A172 (cell line): ENCODE measurements around the gene NMUR1. TPM values are rescaled to one million over a fixed set of nuclear protein-coding genes. Genes with fewer than 3 reads are reported as not detected.
"Not testable (repeated sequence)": the region's sequence is repeated elsewhere in the genome, so short reads cannot be mapped to it uniquely, and the experiment has no call there.

Source experiments
- DNase-seq: peaks from one replicate; pipeline ENCODE4 v3.0.0-alpha.2; 2015; ENCODE audit warnings: low spot score
- total RNA-seq: library from RNA; depleted of rRNA; stranded (reverse); fragments of >200 nt; shearing (Covaris generic); gene quantifications from 2 replicates; pipeline ENCODE4 v1.2.3, GENCODE V29; 2014; rRNA removed

The NMUR1 gene
- total RNA-seq: not detected in 2 replicates

DNA sequence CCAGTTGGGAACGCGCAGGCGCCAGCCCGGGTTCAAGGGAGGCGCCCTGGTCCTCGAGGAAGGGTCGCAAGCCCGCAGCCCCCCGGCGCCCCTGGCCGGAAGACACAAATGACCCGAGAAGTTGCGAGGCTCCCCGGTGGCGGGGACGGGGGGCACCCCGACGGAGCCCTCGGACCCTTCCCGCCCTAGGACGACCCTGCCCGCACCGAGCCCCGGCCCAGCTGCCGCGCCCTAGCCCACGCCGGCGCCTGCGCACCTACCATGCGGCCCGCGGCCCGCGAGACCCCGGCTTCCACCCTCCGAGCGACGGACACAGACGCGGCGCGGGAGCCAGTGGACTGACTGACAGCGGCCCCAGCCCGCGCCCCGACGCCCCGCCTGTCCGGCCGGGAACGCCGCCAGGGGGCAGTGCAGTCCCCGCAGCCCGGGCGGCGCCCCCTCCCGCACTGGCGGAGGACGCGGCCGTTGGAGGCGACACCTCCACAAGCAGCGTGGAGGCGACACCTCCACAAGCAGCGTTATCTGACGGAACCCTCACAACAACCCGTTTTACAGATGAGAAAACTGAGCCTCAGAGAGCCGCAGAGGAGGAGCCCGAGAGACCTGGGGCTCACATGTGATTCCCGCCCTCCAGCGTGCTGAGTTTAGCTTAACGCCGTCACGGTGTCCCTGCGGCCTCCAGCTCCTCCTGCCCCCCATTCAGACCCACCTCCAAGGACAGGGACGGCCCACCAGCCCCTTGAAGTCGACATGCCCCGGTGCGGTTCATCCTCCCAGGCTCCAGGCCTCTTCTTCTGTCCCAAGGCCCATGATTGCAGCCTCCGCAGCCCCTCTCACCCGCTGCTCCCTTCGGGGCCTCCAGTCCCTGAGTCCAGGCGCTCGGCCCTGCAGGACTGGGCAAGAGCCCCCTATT is at the start of gene NMUR1:
TSS of gene NMUR1 (minus strand) at position 347 of the 913 bp plus-strand sequence. CDS start at position 263, 84 bp downstream.
- DNase-seq: no peak

DNA sequence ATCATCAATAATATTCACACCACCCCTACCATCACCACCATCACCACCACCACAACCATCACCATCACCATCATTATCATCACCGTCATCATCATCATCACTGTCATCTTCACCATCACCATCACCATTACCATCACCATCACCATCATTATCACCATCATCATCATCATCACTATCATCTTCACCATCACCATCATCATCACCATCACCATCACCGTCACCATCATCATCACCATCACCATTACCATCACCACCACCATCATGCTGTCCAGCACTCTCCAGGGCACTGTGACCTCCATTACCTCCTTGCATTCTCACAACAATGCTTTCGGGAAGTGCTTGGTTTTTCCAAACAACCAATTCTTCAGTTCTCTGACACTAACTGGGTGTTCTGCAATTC is 49.3 kb upstream of the NMUR1 start:
- no peak for DNase-seq

DNA sequence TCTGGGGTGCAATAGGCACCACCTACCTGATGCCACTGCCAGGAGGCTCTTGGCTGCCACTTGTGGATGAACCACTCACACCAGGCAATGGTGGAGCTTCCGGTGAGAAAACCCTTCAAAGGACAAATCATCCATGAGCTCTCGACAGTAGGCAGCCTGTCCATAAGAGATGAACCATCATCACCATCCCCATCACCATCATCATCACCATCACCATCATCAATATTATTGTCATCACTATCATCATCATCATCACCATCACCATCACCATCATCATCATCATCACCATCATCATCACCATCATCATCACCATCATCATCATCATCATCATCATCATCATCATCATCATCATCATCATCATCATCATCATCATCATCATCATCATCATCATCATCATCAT is 48.4 kb upstream of the NMUR1 start:
- DNase-seq: not testable (repeated sequence)

- DNase-seq: no peak
Observed at GRCh38 chr2:231576465-231576864, 46.2 kb upstream of the NMUR1 start.

GRCh38 chr2:231575612-231576256 is 45.5 kb upstream of the NMUR1 start:
- no peak for DNase-seq

- DNase-seq: no peak
Observed at GRCh38 chr2:231573698-231574421, 43.6 kb upstream of the NMUR1 start.

GRCh38 chr2:231573096-231573495 is 42.9 kb upstream of the NMUR1 start:
- no peak for DNase-seq

GRCh38 chr2:231571661-231572191 is 41.5 kb upstream of the NMUR1 start:
- no peak for DNase-seq

- not testable (repeated sequence) for DNase-seq
Observed at GRCh38 chr2:231570915-231571314, 40.7 kb upstream of the NMUR1 start.

GRCh38 chr2:231568785-231569435 is 38.7 kb upstream of the NMUR1 start:
- DNase-seq: no peak

DNA sequence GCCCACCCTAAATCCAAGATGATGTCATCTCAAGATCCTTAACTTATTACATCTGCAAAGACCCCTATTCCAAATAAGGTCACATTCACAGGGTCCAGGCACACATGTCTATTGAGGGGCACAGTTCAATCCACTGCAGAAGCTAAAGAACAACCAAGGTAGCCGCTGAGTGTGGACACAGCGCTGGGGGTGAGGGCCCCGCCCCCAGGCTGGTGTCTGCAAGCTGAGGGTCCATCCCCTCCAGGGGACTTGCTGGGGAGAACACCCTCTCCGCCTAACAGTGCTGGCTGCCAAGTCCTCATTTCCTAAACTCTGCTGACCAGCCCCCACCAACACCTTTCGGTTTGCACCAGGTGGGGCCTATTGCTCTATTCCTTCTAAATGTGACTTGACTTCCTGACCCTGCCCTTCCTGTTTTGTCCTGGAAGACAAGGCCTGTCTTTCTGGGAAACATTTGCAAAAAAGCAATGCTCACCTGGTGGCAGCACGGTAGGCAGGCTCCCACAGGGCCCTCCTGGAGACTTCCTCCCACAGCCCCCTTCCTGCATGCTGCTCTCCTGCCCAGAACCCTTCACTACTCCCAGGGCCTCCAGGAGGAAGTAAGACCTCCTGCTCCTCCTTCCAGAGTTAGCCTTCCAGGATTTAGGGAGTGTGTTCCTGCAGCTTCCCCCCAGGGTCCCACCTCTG is 38.0 kb upstream of the NMUR1 start:
- DNase-seq: no peak

DNA sequence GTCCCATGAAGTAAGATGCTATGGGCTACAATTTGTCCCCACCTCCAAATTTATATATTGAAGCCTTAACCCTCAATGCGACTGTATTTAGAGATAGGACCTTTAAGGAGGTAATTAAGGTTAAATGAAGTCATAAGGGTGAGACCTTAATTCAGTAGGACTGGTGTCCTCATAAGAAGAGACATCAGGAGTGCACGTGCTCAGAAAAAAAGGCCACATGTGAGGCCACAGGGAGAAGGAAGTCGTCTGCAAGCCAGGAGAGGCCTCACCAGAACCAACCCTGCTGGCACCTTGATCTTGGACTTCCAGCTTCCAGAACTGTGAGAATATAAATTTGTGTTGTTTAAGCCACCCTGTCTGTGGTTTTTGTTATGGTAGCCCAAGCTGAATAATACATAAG is 36.9 kb upstream of the NMUR1 start:
- DNase-seq: no peak

DNA sequence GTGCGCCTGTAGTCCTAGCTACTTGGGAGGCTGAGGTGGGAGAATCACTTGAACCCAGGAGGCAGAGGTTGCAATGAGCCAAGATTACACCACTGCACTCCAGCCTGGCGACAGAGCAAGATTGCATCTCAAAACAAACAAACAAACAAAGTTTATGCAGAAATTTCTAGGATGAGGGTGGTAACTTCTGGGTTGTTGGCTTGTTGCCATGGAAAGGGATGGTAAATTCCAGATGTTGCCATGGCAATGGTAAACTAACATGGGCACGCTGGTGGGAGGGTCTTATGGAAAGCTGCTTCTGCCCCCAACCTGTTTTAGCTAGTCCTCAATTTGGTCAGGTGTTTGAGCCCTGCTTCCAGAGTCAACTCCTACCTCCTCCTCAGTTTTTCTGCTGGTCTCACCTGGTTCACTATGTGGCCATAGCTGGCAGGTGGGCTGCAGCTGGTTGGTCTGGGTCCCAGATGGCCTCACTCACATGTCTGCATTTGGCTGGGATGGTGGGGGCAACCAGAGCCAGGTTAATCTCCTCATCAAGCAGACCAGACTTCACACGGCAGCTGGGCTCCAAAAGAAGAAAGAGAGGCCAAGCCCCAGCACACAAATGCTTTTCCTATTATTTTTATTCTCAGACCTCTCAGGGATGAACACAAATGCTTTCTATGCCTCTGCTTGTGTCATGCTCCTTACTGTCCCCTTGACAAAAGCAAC is 35.8 kb upstream of the NMUR1 start:
- no peak for DNase-seq

DNA sequence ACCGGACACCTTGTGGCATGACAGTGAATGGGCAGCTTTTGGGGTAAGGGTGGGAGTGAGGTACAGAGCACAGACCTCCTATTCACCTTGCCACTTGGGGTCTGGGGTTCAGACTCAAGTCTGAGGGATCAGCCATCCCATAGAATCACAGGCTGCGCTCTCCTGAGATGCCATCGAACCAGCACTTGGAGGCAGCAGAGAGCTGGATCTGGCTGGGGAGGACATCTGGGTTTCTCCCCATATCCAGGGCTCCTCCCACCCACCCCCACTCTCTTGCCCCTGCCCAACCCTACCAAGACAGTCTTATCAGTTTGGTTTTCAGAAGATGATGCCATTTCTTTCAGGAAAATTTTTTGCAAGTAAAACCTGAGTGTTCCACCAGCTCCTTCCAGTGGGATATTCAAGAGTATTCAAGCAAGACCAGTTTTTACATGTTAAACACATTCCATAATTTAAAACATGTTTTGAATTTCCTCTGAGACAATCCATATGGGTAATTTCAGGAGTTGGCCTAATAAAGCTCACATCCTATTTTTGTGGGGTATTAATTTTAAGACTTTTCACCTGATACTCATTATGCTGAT is 33.2 kb upstream of the NMUR1 start:
- DNase-seq: peak; percentile 67

DNA sequence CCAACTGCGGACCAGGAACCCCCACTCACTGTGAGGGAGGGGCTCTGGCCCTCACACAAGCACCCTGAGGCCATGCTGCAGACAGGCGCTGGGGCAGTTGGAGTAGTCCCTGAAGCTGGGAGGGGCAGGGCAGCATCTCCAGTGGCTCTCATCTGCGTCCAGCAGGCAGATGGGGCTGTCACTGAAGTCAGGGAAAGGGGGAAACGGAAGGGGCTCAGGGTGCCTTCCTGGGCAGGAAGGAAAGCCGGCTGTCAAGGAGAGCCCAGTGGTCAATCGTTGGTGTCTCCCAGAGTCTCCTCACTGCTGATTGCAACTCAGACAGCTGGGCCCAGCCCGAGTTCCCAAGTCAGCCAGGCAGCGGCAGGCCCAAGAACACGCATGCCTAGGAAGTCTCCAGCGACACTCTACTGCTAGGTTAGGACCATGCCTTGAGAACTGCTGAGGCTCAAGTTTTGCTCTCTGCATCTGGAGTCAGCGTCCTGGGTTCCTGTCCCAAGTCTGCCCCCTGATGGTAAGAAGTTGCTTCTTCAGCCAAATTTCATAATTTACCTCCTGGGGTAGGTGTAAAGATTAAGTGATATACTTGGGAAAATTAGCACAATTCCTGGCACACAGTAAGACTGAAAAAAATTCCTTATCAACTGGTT is 27.4 kb upstream of the NMUR1 start:
- DNase-seq: peak; percentile 58

- DNase-seq: no peak
Observed at GRCh38 chr2:231556981-231557380, 26.7 kb upstream of the NMUR1 start.

DNA sequence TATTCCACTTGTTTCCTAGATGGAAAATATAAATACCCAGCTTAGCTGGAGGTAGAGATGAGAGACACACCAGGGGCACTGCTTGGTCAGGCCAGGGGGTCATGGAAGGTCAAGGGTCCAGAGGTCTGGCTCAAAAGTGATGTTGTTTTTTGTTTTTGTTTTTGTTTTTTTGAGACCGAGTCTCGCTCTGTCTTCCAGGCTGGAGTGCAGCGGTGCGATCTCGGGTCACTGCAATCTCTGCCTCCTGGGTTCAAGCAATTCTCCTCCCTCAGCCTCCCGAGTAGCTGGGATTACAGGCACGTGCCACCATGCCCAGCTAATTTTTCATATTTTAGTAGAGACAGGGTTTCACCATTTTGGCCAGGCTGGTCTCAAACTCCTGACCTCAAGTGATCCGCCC is 26.3 kb upstream of the NMUR1 start:
- DNase-seq: not testable (repeated sequence)

DNA sequence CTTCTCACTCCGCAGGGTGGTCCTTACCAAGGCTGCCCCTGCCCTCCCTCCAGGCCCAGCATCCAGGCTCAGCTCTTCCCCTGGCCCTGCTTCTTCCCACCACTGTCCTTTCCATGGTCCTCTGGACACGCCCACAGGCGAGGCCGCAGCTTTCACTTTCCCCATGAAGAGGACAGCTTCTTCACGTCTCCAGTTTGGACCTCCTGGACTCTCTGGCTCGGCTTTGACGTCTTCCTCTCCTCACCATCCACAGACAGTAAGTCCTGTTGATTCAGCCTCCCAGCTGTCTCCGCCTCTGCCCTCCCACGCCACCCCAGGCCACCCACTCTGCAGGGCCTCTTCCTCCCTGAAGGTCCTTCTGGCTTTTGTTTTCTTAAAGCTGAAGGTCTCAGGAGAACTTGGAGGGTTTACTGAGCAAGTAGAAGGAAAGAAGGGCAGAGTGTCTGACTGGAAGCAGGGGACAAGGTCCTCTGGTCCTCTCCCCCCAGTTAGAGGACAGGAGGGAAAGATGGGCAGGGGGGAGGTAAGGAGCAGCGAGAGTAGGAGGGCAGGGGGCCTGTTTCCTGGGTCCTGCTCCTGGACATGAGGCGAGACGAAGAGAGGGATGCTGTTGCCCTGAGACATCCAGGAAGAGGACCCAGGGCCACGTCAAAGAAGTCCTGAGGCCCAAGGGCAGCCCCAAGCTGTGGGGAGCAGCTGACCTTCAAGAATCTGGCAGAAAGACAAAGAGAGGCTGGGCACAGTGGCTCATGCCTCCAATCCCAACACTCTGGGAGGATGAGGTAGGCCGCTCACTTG is 24.7 kb upstream of the NMUR1 start:
- no peak for DNase-seq

DNA sequence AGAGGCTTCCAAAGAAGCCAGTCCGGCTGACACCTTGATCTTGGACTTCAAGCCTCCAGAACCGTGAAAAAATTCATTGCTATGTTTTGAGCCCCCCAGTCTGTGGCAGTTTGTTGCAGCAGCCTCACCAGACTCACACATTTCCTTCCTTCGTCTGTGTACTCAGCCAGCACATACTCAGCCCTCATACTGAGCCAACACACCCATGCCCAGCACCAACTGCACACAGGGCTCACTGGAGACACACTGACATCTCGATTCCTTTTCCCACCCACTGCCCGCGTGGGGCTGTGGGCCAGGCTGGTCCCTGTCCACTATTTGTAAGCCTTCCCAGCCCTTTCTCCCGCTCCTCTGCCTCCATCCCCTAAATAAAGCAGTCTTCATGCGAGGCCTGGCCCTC is 24.1 kb upstream of the NMUR1 start:
- DNase-seq: no peak
